Activated gamma-delta T cell treated with Interleukin-2 at 50 U/mL for 16 hours (primary cell): ENCODE measurements around the gene ADH4.
"Not testable (repeated sequence)": the region's sequence is repeated elsewhere in the genome, so short reads cannot be mapped to it uniquely, and the experiment has no call there.

Experiments used
- DNase-seq: peaks from one replicate; pipeline ENCODE4 v3.0.0-alpha.2; 2020

Gene ADH4

DNA sequence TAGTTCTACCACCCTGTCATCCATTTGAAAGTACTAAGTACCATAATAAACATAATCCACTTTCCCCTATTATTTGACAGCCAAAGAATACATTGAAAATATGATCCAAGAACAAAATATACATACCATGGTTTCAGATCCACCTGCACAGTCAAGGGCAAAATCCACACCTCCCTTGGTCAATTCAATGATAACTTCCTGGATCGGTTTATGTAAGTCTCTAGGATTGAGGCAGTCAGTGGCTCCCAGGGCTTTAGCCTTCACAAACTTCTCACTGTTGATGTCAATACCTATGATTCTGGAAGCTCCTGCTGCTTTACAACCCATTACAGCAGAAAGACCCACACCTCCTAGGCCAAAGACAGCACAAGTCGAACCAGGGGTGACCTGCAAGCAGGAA, 12.7 kb downstream of the ADH4 start:
- no peak for DNase-seq

DNA sequence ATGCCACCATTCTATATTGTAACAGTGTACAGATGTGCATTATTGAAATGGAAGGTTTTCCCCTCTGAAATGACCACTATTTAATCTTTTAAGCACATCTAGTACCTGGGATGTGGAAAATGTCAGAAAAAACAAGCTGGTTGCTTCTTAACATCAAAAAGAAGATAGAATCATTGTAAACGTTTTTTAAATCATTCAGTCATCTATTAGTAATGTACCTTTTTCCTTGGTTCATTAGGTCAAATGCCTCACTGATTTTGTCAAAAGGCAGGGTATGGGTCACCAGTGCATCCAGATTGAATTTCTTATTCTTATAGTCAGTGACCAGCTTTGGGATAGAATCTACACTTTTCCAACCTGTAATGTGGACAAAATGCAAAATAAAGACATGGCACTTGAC, 17.7 kb downstream of the ADH4 start:
- DNase-seq, result no peak

GRCh38 chr4:99121008-99121407, 23.1 kb downstream of the ADH4 start:
- DNase-seq, result no peak

DNA sequence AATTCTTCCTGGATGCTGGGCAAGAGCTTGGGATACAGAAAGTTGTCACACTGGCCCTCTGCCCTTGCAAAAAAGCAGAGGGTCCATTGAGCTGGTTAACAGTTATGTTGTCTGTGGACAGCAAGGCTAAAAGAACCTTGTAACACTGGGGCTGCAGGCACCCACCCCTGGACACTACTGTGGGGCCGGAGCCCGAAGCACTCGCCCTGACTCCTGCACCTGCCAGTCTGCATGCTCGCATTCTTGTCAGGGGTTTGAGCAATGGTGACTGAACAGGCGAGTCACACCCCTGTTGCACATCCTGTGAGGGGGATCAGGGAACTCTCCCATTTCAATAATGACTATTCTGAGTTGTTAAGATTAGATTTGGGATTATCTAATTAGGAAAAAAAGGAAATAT, 23.6 kb downstream of the ADH4 start:
- DNase-seq, result no peak

DNA sequence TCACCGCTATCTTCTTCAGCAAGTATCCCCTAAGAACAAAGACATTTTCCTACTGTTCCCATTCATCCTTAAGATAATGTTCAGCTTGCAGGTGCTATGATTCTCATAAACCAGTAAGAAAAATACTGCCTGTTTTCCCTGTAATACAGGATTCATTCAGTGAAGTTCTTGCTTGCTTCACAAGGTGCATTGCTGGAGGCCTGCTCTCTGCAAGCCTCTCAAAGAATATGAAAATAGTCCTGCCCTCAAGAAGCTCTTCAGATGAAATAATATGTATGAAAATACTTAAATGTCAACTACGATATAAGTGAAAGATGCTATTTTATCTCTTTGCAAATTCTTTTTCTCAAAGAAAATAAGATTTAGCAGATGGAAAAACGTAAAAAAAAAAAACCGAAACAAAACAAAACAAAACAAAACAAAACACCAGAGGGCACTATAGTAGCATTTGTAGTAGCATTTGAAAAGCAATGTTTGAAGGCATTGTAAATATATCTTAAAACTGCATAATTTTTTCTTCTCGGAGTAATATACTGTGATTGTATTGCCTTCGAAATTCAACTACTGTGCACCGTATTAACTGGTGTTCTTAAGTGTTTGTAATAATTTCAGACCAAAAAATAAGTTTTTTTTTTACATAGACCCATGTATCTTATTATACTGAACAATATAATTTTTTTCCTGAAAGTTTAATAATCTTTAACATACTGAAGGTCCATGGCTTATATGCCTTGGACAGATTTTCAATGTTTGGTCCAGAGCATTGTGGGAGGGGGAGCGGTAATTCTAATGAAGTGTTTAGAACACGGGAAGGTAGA, 26.0 kb downstream of the ADH4 start:
- DNase-seq, result no peak

DNA sequence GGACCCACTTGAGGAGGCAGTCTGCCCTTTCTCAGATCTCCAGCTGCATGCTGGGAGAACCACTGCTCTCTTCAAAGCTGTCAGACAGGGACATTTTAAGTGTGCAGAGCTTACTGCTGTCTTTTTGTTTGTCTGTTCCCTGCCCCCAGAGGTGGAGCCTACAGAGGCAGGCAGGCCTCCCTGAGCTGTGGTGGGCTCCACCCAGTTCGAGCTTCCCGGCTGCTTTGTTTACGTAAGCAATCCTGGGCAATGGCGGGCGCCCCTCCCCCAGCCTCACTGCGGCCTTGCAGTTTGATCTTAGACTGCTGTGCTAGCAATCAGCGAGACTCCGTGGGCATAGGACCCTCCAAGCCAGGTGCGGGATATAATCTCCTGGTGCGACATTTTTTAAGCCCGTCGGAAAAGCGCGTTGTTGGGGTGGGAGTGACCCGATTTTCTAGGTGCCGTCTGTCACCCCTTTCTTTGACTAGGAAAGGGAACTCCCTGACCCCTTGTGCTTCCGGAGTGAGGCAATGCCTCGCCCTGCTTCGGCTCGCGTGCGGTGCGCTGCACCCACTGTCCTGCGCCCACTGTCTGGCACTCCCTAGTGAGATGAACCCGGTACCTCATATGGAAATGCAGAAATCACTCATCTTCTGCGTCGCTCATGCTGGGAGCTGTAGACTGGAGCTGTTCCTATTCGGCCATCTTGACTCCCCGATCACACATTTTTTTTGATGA, 26.8 kb downstream of the ADH4 start:
- DNase-seq, result not testable (repeated sequence)

DNA sequence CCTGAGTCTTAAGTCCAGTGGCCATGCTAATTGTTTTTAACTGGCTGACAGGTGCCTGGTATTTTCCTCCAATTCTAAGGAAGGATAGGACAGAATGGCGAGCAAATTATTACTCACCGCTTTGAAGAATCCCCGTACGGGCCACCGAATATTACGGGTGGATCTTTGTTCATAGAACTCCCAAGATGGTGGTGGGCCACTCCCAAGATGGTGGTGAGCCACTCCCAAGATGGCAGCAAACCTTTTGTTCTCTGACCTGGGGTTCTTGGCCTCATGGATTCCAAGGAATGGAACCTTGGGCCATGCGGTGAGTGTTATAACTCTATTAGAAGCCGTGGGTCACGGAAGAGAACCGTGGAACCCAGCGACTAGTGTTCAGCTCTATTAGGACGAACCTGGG, 34.8 kb downstream of the ADH4 start:
- not testable (repeated sequence) for DNase-seq

GRCh38 chr4:99104153-99104552, 39.9 kb downstream of the ADH4 start:
- no peak for DNase-seq

GRCh38 chr4:99103166-99103565, 40.9 kb downstream of the ADH4 start:
- DNase-seq, result no peak

GRCh38 chr4:99102634-99103033, 41.5 kb downstream of the ADH4 start:
- no peak for DNase-seq

GRCh38 chr4:99100876-99101275, 43.2 kb downstream of the ADH4 start:
- no peak for DNase-seq

DNA sequence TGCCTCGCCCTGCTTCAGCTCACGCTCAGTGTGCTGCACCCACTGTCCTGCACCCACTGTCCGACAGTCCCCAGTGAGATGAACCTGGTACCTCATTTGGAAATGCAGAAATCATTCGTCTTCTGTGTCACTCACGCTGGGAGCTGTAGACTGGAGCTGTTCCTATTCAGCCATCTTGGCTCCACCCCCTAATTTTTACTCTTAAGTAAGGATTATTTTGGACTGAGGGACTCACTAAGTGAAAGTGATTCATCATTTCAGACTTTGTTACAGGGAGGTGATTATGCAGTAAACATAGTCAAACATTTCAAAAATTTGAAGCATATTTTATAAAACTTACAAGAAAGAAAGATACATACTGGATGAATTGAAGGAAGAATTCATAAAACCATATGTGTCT, 44.3 kb downstream of the ADH4 start:
- not testable (repeated sequence) for DNase-seq

DNA sequence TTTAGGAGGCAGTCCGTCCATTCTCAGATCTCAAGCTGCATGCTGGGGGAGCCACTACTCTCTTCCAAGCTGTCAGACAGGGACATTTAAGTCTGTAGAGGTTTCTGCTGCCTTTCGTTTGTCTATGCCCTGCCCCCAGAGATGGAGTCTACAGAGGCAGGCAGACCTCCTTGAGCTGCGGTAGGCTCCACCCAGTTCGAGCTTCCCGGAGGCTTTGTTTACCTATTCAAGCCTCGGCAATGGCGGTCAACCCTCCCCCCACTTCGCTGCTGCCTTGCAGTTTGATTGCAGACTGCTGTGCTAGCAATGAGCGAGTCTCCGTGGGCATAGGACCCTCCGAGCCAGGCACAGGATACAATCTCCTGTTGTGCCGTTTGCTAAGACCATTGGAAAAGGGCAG, 44.8 kb downstream of the ADH4 start:
- no peak for DNase-seq

DNA sequence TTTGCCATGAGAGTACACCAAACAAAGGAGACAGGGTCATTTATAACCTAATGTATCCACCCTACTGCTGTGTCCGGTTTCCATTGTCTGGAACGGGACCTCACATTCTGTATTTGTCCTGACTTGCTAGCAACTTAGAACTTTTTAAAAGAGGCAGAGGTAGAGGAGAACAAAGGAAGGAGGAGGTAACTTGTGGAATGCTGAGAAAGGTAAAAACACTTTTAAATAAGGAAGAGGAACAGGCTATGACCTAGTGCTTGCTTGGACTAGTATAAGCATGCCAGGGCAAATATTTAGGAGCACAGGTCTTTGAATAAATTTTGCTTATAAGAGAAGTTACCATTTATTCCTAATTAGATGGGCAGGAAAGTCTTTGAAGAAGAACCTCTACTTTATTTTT, 52.3 kb downstream of the ADH4 start:
- not testable (repeated sequence) for DNase-seq

DNA sequence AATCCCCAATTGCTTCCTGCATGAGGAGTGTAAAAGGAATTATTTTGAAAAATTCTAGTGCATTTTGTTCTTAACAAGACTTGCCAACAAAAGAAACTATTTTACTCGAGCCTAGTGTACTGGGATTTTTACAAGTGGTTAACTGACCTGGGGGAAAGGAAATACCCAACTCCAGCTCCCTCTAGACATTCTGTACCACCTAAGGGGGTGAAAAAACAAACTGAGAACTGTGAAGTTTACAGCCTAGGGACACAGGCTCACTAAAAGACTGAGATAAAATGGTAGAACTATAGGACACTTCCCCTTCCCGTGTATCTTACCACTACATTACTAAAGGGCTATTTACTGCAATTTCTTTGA, 52.9 kb downstream of the ADH4 start:
- no peak for DNase-seq

- DNase-seq, result no peak
Observed at GRCh38 chr4:99090481-99091215, 53.4 kb downstream of the ADH4 start.

DNA sequence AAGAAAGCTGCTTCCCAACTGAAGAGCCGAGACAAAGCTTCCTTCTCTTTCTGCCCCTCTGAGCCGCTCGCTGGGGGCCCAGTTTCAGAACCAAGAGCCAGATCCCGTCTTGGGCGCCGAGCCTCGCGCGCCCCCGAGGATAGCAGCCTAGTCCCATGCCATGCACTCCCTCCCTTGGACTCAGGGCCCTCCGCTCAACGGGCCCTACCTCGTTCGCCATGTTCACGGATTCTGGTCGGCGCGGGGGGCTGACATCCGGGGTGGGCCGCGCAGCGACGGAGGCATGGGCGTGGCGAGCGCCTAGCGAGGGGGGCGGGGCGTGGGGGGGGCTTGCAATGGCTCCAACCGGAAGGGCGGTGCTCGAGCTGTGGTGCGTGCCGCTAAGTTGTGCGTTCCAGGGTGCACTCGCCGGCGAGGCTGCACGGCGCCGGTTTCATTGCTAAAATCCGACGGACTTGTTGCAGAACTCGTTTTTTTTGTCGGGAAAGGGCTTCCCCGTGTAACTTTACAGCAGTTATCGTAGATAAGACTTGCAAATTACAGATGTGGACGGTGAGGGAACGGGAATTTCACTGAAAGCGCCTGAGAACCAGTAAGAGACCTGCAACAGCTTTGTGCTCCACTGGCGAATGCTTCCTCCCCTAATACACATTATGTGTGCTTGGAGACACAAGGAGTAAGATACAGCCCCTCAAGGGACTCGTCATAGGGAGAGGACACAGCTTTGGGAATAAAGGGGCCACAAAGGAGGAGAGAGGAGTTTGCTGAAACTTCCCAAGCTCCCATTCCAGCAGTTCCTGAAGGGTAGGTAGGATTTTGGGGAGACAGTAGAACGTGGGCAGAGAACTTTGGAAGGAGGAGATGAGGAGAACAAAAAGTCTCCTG, 55.4 kb downstream of the ADH4 start, which contains the start of gene ADH5:
Gene ADH5 (minus strand): TSS at position 308 of the 885 bp plus-strand sequence. CDS start 88 bp downstream, at position 220.
- DNase-seq, result peak; percentile 93

- peak; percentile 5 for DNase-seq
Observed at GRCh38 chr4:99088023-99088449, 56.1 kb downstream of the ADH4 start.

DNA sequence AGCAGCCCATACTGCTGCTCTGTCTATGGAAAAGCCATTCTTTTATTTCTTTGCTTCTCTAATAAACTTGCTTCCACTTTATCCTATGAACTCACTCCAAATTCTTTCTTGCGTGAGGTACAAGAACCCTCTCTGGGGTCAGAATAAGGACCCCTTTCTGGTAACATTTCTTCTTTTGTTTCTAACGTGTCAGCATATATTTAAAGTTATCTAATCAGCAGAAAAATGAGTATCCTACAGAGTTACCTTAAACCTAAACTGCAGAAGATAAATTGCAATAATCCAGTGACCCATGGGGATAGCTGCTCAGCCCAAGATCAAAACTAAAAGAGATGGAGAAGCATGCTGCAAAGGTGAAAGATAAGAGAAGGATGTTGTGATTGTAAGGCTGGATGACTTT, 59.5 kb downstream of the ADH4 start:
- DNase-seq, result no peak

GRCh38 chr4:99082192-99082591, 61.9 kb downstream of the ADH4 start:
- no peak for DNase-seq

DNA sequence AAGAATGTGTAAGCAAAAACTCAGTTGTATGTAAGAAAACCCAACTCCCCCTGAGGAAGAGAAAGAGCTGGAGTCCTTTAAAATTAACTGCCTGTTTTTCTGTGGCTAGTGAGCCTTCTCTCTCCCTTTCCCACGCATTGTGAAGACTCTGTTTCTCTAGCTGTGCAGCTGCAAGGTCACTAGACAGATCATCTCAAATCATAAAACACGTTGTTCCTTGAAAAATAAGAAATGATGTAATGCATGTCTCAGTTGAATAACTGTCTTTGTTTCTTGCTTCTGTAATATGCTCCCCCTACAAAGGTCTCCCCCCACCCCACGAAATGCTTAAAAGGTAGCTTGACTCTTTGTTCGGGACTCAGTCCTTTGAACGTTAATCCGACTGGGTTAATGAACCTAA, 63.2 kb downstream of the ADH4 start:
- not testable (repeated sequence) for DNase-seq

DNA sequence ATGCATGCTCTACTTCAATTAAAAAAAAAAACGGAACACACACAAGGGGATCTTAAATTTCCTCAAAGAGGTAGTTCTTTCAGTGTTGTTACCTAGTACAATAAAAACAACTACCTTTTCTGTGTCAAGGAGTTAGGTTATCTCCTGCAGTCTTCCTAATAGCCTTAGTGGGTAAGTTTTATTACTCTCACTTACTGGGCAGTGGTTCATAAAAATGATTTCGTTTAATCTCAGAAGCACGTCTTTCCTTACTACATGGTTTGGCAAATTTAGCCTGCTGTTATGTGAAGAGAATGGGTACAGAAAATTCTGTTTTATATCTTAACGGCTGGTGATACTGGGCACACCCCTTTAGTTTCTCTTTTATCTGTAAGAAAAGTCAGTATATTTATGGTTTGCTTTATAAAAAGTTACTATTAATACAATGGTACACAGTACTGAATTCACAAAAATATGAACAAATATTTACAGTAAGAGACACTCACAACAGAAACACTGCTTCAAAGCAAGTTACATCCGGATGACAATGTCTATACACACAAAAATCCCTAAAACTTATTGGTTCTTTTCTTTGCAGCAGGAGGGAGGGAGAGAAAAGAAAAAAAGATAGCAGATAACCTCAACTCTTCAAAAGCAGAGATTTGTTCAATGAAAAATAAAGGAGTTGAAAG, 64.3 kb downstream of the ADH4 start:
- DNase-seq, result no peak
